ENCODE measurements around the gene NEAT1. TPM values are rescaled to one million over a fixed set of nuclear protein-coding genes. Genes with fewer than 3 reads are reported as not detected.

The NEAT1 gene
- 65.7 and 70.6 TPM in 2 replicates for polyA plus RNA-seq

DNA sequence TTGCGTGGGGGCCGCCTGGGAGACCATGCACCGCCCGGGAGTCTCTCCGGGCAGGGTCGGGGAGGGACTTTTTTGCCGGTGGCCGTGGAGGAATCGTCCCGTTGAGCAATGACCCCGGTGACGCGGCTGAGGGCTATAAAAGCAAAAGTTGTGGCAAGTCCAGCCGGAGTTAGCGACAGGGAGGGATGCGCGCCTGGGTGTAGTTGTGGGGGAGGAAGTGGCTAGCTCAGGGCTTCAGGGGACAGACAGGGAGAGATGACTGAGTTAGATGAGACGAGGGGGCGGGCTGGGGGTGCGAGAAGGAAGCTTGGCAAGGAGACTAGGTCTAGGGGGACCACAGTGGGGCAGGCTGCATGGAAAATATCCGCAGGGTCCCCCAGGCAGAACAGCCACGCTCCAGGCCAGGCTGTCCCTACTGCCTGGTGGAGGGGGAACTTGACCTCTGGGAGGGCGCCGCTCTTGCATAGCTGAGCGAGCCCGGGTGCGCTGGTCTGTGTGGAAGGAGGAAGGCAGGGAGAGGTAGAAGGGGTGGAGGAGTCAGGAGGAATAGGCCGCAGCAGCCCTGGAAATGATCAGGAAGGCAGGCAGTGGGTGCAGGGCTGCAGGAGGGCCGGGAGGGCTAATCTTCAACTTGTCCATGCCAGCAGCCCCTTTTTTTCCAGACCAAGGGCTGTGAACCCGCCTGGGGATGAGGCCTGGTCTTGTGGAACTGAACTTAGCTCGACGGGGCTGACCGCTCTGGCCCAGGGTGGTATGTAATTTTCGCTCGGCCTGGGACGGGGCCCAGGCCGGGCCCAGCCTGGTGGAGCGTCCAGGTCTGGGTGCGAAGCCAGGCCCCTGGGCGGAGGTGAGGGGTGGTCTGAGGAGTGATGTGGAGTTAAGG is at the start of gene NEAT1:
Gene NEAT1, plus strand, starts transcription at position 166 of the 883 bp plus-strand sequence.

DNA sequence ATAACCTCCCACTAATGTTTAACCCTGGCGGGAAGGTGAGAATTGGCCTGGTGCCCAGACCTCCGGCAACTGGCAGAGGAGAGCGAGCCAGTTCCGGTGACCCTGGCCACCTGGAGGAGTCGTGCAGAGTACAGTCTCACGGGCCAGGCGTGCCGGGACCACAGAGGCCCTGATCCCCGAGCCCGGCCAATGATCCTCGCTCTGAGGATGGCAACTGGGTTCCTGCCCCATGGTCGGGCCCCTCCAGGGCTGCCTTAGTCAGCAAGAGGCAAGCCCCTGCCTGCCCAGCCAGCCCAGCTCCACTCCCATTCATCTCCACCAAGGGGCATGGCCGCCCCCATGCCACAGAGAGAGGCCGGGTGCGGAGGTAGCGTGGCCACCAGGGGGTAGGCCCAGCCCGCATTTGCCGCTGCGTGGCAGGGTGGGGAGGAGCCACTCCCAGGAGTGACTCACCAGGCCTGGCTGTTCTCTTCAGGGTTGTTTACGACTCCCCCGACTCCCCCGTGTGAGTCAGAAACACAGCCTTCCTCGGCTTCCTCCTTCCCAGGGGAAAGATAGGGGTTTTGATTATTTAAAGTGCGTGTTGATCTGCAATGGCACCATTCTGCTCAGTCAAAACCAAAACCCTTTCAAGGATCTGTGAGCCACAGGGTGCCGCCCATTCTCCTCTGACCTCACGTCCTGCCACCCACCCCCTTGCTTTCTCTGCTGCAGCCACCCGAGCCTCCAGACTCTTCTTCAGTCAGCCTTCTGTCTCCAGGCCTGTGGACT is 40.4 kb upstream of the NEAT1 start, which contains the start of gene SLC25A45:
Gene SLC25A45, minus strand, starts transcription at position 614 of the 771 bp plus-strand sequence. CDS start 695 bp downstream, outside the sequence.

DNA sequence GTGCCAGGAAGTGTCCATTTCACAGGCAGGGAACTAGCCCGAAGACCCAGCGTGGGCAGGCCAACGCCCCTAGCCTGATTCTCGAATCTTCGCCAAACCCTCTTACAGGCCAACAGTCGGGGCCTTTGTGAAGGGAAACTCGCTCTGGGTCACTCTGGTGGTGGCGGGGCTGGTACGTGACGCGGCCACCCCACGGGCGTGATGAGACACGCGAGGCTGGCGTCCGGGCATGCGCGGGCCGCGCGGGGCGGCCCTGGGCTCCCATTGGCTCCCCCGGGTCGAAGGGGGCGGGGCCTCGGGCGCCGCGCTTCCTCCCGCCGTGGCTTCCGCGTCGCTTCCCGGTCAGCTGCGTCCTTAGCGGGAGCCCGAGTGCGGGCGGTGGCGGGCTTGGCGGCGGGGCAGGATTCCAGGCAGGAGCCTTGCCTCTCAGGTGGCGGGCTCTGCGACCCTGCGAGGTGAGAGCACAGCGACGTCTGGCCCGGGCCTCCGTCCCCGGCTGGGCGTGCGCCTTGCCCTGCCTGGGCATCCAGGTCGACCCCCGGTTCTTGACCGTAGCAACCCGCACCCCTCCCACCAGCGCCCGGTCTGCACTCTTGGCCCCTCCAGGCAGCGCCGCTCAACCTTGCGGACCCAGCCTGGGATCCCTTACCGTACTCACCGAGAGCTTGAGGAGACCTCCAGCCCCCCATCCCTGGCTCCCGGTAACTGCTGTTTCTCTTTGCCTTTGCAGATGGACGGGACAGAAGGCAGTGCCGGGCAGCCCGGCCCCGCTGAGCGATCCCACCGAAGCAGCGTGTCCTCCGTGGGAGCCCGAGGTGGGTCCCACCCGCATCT is 36.1 kb upstream of the NEAT1 start, which contains the start of gene FRMD8:
Gene FRMD8, plus strand, starts transcription at position 331 of the 834 bp plus-strand sequence. Its CDS starts 400 bp downstream, at position 731.

Other genes with a start within 250 kb of the NEAT1 start
- gene CAPN1, start 240.9 kb upstream of the NEAT1 start, polyA plus RNA-seq: 4.1 and 6.8 TPM in 2 replicates
- 1.6 and 4.8 TPM in 2 replicates for gene POLA2, start 160.8 kb upstream of the NEAT1 start, polyA plus RNA-seq
- gene CDC42EP2, start 107.9 kb upstream of the NEAT1 start, polyA plus RNA-seq: 2.8 and 4.2 TPM in 2 replicates
- gene DPF2, start 88.9 kb upstream of the NEAT1 start, polyA plus RNA-seq: 19.0 and 20.5 TPM in 2 replicates
- 1.7 and 1.8 TPM in 2 replicates for gene TIGD3, start 68.0 kb upstream of the NEAT1 start, polyA plus RNA-seq
- gene SLC25A45, start 40.2 kb upstream of the NEAT1 start, polyA plus RNA-seq: 0.51 TPM in 1 of 2 replicates, not detected in the other
- gene FRMD8, start 36.2 kb upstream of the NEAT1 start, polyA plus RNA-seq: 2.2 and 2.6 TPM in 2 replicates
- gene MALAT1, start 76.2 kb downstream of the NEAT1 start, polyA plus RNA-seq: 70,295 and 74,607 TPM in 2 replicates
- gene SCYL1, start 102.3 kb downstream of the NEAT1 start, polyA plus RNA-seq: 17.9 and 24.7 TPM in 2 replicates
- 0.57 and 1.3 TPM in 2 replicates for gene LTBP3, start 135.6 kb downstream of the NEAT1 start, polyA plus RNA-seq
- gene ZNRD2, start 147.7 kb downstream of the NEAT1 start, polyA plus RNA-seq: 9.2 and 18.7 TPM in 2 replicates
- 3.2 and 10.1 TPM in 2 replicates for gene FAM89B, start 149.7 kb downstream of the NEAT1 start, polyA plus RNA-seq
- not detected in 2 replicates for gene EHBP1L1, start 153.3 kb downstream of the NEAT1 start, polyA plus RNA-seq
- not detected in 2 replicates for gene KCNK7, start 173.0 kb downstream of the NEAT1 start, polyA plus RNA-seq
- gene MAP3K11, start 191.4 kb downstream of the NEAT1 start, polyA plus RNA-seq: 0.78 and 1.7 TPM in 2 replicates
- gene PCNX3, start 193.0 kb downstream of the NEAT1 start, polyA plus RNA-seq: 0.74 and 1.5 TPM in 2 replicates
- gene SIPA1, start 215.3 kb downstream of the NEAT1 start, polyA plus RNA-seq: not detected in 2 replicates
- gene RELA, start 240.1 kb downstream of the NEAT1 start, polyA plus RNA-seq: 2.3 and 3.0 TPM in 2 replicates

Measured in Purkinje cell (primary cell).